Adrenal gland (tissue), 5 donors: ENCODE measurements around the gene UBXN6.

Experiments used
- POLR2A ChIP-seq, 2 donors: fragments of 450-650 bp; IDR thresholded peaks; one replicate each; pipeline ENCODE4 v1.6.1; 2017; ENCODE audit warnings: antibody characterized with exemption in 2 of 2, mild to moderate bottlenecking in 2 of 2, moderate library complexity in 1 of 2
- TF ChIP-seq, protein P1 (sequence below), 6 experiments: fragments of 450-650 bp in 4 of 6; fragments of 200-600 bp in 2 of 6; sonication (generic) in 1 of 6; IDR thresholded peaks; 1 replicate in 5 of 6; 2 replicates in 1 of 6; pipeline versions ENCODE4 v1.5.1 to v1.8.0; 2016 to 2021; ENCODE audit warnings: antibody characterized with exemption in 6 of 6, mild to moderate bottlenecking in 2 of 6, moderate library complexity in 1 of 6
- donor health status: DM: no; HTN: no; CAD: no.

DNA sequence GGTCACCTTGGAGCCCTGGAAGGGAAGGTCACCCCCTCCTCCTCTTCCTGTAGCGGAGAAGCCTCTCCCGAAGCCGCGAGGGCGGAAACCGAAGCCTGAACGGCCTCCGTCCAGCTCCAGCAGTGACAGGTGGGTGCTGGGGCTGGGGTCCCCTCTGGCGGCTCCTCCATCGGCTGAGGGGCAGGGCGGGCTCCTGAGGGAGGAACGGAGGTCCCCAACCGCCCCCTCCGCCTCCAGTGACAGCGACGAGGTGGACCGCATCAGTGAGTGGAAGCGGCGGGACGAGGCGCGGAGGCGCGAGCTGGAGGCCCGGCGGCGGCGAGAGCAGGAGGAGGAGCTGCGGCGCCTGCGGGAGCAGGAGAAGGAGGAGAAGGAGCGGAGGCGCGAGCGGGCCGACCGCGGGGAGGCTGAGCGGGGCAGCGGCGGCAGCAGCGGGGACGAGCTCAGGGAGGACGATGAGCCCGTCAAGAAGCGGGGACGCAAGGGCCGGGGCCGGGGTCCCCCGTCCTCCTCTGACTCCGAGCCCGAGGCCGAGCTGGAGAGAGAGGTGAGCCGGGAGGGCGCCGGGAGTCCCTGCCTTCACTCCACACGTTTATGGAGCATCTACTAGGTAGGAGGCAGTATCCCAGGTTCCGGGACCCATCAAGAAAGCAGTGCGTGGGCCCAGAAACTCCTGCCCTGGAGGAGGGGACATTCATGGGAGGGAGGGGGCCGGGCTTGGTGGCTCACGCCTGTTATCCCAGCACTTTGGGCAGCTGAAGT is 36.5 kb upstream of the UBXN6 start:
- TF ChIP-seq, protein P1, sequence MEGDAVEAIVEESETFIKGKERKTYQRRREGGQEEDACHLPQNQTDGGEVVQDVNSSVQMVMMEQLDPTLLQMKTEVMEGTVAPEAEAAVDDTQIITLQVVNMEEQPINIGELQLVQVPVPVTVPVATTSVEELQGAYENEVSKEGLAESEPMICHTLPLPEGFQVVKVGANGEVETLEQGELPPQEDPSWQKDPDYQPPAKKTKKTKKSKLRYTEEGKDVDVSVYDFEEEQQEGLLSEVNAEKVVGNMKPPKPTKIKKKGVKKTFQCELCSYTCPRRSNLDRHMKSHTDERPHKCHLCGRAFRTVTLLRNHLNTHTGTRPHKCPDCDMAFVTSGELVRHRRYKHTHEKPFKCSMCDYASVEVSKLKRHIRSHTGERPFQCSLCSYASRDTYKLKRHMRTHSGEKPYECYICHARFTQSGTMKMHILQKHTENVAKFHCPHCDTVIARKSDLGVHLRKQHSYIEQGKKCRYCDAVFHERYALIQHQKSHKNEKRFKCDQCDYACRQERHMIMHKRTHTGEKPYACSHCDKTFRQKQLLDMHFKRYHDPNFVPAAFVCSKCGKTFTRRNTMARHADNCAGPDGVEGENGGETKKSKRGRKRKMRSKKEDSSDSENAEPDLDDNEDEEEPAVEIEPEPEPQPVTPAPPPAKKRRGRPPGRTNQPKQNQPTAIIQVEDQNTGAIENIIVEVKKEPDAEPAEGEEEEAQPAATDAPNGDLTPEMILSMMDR (IDR thresholded peaks at IDR 0.05), result no peak
- no peak for TF ChIP-seq POLR2A (IDR thresholded peaks at IDR 0.05)
